GM21526 (cell line): ENCODE measurements around the gene KDM4B.

ENCODE experiments used
- ATAC-seq: cut with Tn5 transposase; IDR thresholded peaks from one replicate; pipeline ENCODE4 v1.9.1; 2021; ENCODE audit warnings: moderate library complexity; ENCODE audit not compliant: unreplicated experiment, low FRiP score

Gene KDM4B

DNA sequence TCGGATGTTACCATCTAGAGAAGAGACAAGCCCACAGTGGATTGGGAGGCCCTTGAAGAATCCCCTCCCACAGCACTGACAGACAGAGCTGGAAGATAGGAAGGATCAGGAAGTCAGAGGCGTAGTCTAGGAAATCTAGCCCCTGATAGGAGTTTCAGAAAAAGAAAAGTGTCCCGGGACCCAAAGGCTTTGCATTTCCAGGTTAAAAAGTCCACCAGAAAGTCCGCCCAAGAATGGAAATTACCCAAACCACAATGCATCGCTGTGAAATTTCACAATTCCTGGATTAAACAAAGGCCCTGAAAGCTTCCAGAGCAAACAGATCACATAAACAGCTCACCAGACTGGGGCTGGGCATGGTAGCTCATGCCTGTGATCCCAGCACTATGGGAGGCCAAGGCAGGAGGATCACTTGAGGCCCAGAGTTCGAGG, 146.9 kb downstream of the KDM4B start:
- no peak for ATAC-seq

DNA sequence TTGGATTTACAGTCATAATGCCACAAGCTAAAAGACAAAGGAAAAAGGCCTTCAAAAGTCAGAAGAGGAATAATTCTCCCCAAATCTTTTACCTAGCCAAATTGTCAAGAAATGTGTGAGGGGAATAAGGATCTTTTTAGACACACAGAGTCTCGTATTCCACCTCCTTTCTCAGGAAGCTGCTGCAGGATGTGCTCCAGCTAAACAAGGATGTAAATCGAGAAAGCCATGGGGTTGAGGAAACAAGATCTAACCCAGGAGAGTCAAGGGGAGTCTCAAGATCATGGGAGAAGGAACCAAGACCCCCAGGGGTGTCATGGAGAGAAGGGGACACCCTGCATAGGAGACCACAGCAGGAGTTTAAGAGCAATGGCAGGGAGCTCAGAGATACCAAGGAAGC, 147.4 kb downstream of the KDM4B start:
- ATAC-seq: no peak

DNA sequence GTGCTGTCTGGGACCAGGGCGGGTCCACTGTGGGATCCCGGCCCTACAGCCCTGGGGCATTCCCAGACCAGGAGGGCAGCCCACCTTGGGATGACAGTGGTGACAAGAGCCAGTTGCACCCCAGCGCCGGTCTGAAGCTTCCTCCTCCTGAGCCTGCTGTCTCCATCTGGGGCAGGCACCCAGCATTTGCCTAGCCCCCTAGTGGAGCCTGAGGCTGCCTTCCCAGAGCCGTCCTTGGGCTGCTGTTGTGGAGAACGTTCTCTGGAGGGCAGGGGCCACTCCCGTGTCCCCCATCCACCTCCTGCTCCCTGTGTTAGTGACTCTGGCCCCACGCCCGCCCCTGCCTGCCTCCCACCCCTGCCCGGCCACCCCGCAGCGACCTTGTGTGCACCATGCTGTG, 148.5 kb downstream of the KDM4B start:
- no peak for ATAC-seq

DNA sequence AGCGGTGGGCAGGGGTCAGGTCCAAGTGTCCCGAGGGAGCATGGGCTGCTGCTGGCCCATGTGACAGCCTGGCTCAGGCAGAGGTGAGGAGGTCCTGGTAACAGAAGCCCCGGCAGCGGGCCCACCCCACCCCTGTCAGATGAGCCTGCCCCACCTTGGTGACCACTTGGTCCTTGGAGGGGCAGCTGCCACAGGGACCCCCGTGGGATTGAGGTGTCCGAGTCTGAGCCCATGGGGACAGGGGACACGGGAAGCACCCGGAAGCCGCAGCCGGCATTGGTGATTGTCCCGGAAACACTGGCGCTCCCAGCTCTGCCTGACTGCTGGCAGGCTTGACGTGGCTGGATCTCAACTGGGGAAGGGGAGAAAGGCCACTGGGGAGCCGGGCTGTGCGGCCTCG, 149.1 kb downstream of the KDM4B start:
- no peak for ATAC-seq

DNA sequence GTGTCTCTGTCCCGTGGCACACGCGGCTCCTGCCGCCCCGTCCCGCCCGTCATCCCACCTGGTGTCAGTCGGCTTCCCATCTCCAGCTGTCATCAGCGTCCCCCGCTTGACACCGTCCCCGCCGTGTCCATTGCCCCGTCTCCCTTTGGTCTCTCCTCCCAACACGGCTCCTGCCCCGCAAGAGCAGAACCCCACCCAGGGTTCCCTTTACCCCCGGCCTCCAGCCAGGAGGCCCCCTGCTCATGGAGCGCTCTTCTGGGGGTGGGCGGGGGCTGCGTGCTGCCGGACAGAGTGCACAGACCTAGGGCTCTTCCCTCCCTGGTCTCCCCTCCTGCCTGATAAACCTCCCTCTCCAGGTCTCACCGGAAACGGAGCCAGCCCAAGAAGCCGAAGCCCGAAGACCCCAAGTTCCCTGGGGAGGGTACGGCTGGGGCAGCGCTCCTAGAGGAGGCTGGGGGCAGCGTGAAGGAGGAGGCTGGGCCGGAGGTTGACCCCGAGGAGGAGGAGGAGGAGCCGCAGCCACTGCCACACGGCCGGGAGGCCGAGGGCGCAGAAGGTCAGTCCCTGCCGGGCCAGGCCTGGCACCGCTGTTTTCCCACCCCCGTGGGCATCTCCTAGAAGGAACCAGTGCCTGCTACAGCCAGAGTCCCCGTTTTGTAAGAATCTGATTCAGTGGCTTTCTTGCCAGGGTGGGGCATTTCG, 150.5 kb downstream of the KDM4B start:
- ATAC-seq: no peak

DNA sequence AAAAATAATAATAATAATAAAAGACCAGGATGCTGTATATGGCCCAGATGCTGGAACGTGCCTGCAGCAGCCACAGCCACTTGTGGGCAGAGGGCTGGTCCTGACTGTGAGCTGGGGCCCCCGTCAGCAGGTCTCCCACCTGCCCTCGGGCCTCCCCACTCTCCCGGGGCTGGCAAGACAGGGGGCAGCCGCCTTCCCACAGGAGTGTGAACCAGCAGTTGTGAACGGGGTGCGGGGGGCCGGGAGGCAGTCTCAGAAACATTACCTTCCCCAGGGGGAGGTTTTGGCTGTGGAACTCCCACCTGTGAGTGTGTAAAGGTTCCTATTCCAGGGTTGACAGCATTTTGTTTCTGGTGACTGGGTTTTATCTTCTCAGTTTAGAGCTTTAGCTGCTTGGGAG, 151.4 kb downstream of the KDM4B start:
- ATAC-seq: no peak

DNA sequence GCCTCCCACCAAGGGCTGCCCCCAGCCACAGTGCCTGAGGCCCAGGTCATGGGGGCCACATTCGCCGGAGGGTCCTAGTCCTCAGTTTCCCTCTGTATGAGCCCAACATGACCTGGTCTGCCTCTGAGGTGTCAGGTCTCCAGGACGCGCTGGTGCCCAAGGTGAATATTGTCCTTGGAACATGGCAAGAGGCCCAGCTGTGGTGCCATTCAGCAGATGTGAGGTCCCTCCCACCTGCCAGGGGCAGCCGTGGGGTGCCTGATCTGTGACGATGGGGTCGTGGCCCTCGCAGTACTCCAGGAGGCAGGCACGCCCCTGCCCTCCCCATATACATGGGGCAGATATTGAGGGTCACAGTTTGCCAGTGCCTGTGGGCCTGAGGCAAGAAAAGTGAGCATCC, 151.9 kb downstream of the KDM4B start:
- ATAC-seq: no peak

DNA sequence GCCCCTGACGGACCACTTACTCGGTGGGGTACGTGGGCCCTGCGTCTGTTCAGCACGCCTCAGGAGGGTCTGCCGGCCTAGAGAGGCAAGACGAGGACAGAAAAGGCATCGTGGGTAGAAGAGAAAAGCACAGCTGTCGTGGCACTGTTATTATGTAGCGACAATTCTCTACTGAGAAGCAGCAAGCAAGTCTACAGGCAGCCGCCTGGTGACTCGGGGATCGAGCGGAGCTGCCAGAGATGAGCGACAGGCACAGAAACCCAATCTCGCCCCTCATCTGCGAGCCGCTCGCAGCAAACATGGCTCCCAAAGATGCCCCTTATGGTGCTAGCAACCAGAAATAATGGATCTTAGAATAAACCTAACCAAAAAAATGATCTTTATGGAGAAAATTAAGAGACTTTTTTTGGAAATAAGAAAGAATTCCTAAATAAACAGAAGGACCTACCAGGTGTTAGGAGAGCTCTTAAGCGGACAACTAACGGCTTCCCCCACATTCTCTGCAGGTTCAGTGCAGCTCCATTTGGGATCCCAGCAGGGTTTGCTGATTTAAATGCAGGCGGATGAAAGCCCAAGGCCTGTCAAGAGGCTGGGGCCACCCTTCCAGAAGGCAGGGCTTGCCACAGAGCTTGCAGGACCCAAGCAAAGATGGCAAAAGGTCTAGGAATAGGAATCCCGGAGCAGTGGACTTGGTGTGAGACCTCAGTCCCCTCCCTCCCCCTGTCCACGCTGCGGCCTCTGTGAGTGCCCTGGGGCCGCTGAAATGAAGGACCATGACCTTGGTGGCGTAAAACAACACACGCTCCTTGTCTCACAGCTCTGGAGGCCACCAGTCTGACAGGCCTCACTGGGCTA, 152.6 kb downstream of the KDM4B start:
- ATAC-seq: no peak

DNA sequence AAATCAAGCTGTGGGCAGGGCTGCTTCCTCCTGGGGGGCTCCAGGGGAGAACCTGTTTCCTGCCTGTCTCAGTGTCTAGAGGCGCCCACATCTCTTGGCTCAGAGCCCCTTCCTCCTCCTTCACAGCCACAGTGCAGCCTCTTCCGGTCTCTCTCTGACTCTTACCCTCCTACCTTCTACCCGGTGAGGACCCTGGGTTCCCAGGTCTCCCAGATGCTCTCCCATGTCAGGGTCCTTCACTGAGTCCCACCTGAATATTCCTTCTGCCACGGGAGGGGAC, 153.1 kb downstream of the KDM4B start:
- no peak for ATAC-seq

DNA sequence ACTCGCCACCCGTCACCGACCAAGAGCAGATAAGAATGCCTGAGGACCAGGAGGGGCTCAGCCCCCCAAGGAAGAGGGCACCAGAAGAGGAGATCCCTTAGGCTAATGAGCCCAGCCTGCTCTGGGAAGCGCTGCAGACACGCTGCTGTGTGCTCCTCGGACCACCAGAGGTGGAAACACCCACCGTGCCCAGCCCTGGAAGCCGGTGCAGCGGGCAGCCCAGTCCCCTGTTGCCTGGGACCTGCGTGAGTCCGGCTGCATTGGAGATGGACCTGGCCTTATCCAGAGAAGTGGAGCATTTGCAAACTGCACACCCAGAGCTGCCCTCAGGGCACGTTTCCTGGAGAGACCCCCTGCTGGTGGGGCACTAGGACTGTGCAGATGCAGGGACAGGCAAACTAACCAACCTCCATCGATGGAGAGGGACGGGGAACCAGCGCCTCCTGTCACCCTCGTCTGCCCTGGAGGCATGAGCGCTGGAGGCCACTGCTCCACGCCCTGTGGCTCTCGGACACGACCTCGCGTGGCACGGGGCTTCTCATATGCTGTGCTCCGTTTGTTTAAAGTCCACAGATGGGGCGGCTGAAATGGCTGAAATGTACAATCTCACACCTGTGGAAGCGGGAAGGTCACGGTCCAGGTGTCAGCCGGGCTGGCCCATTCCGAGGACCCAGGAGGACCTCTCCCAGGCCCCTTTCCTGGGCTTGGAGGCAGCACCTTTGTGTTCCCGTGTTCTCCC, 153.9 kb downstream of the KDM4B start:
- no peak for ATAC-seq

DNA sequence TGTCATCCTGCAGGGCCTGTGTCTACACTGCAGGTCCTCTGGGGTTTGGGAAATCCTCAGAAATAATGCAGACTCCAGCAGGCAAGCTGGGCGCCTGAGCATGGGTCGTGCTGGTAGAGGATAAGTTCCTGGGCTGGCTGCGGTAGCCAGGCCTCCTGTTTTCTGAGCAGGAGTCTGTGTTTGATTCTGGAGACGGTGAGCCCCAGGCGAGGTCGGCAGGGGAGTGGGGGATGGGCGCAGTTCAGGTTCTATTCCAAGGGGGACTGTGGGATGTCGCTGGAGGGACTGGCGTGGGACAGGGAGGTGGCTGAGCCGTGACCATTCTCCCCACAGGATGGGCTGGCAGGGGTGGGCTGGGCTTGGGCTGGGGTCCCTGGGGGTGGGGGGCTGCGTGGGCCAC, 154.7 kb downstream of the KDM4B start:
- no peak for ATAC-seq

DNA sequence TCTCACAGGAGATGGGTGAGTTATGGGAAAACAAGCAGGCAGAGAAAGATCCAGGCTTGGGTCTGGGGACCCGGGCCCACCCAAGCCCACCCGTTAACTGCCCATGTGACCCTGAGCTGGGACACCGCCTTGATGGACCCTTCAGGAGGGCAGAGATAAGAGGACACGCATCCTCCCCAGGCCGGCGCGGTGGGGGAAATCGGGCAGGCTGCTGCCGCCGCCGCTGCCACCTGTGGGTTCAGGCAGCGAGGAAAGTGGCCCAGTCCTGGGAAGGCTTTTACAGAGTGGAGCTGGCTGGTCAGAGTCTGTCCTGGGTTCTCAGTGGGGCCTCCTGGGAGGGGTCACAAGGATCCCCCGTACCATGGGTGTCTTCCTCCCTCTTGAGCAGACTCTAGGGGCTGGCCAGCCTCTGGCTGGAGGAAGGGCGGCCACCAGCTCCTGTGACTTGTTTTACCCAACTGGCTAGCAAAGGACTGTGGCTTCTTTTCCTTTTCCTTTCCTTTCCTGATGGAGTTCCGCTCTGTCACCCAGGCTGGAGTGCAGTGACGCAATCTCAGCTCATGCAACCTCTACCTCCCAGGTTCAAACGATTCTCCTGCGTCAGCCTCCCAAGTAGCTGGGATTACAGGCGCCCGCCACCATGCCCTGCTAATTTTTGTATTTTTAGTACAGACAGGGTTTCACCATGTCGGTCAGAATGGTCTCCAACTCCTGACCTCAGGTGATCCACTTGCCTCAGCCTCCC, 155.4 kb downstream of the KDM4B start:
- ATAC-seq: no peak

DNA sequence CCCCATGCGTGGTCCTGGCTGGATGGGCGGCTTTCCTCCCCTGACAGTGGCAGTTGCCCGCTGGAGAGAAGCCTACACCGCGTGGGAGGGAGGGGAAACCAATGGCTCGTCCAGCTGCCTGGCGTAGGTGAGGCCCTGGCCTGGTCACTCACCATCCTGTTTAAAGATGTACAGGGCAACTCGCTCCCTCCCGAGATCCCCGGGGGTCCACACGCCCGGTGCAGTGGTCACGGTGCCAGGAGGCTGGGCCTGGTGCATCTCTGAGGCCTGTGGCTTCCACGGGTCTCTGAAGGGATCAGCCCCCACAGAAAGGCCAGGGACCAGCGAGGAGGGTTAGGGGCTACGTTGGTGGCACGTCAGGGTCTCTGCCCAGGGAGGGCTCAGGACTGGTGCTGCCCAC, 156.5 kb downstream of the KDM4B start:
- ATAC-seq: no peak

DNA sequence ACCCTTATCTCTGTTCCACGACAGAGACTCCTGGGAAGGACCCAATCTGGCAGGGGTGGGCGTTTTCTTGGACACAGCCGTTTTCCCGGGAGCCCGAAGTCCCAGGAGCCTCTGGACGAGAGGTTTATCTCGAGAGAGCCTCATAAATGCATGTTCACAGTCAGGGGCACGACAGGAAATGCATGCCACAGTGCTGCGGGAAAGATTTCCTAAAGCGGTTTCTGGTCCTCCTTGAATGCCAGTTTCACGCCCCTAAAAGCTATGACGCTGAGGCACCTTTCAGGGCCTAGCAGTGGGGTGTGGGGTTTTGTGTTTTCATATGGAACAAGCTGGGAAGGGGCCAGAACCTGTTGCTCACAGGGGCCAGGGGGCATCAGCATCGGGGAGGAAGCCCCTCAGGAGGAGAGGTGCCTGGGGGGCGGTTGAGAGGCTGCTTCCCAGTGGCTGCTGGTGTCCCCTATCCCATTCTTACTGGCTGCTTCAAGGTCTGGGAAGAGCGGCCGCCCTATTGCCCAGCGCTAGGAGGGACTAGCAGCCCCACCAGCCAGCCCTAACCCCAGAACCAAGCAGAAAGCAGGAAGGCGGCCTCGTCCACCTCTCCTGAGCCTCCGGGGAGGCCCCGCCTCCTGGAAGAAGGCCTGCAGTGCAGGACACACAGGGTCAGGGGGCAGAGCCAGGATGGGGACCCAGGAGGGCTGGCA, 157.0 kb downstream of the KDM4B start:
- no peak for ATAC-seq

DNA sequence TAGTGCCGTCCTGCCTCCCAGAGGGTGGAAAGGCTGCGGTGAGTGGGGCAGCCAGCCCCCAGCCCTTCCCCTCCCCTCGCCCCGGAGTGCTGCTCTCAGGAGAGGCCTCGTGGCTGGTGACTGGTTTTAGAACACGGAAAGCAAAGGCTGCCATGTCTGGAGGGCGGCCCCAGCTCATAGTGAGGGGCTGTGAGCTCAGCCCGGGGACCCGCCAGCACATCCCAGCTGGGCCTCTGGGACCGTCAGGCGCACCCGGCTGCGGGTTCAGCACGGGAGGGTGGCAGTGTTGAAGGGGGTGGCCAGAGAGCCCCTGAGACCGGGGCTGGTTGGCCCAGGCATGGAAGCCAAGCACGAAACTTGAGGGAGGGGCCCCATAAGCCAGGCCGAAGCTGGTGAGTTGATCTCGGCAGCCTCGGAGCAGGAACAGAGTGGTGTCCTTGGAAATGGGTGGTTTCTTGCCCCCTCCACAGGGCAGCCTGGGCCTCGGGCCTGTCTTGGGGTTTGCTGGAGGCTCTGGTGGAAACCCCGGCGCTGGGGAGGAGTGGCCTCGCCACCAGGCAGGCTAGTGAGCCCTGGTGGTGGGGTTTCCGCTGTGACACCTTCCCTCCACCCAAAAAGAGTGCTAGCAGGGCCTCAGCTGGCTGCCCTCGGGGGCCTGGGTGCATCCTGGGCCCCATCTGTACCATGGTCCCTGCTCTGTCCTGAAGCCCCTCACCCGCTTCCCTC, 157.7 kb downstream of the KDM4B start:
- ATAC-seq: no peak

DNA sequence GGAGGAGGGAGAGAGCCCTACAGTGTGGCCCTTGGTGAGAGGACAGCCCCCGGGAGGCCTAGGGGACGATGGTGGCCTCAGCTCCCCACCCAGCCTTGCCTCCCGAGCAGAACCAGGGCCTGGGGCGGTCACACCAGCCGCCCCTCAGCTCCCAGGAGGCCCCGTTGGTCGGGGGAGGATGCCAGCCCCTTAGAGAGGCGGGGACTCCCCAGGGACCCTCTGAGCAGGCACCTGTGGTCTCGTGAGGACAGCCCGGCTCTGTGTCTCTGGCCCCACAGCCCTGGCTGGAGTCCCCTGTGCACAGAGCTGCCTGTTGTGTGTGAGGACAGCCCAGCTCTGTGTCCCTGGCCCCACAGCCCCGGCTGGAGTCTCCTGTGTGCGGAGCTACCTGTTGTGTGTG, 158.8 kb downstream of the KDM4B start:
- no peak for ATAC-seq

DNA sequence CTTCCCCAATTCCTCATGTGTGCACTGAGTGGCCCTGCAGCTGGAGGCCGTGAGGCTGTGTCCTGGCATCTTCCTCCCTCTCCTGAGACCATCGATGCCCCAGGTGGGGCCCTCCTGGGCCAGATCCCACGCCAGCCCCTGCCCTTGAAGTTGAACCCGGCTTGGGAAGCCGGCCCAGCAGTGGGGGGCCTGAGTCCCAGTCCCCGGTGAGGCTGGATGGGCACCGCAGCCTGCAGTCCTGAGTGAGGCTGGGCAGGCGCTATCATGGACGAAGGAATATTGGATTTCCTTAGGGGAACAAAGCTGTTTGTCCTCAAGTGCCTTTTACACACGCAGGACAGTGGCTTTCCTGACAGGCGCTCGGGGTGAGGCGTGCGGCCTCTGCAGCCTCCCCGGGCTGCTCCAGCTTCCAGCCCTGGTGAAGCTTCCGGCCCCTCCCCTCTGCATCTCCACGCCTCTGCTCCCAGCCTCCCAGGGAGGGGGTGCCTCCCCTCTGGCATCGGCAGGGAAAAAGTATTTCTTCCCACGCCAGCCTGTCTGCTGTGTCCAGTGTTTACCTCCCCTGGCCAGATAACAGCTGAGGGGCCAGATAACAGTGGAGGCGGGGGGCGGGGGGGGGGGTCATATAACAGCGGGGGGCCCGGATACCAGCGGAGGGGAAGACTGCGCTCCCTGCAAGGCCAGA, 159.5 kb downstream of the KDM4B start:
- no peak for ATAC-seq

DNA sequence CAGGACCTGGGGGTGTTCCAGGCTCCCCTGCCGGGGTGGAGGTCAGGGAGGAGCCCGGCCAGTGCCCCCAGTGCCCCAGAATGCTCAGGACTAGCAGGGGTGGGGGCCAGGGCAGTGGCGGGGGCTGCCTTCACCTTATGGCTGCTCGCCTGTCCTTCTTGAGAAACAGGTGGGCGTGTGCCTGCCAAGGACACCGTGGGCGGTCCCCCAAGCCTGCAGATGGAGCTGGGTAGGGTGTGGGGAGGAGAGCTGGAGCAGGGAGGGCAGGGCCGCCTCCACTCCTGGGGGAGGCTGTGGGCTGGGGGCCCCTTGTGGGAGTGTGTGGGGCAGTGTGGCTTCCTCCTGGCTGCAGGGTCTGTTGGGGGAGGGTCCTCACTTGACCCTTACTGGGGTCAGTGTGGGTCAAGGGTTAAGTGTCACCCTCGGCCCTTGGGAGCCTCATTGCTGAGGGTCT, 160.1 kb downstream of the KDM4B start:
- no peak for ATAC-seq

DNA sequence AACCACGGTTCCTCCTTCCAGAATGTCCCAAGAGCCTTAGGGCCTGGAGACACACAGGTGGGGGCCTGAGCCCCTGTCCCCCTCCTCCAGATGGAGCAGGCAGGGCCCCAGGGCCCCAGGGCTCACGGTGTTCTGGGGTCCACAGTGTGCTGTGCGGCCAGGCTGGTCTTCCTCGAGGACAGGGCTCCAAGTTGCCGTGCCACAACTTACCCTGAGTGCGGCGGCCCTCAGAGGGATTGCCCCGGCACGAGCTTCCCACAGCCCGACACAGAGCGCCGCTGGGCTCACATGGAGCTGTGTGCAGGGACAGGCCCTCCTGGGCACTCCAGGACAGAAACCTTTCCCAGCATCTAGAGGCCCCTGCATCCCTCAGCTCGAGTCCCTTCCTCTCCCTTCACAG, 160.8 kb downstream of the KDM4B start:
- ATAC-seq: no peak
